LoVo (cell line): ENCODE data around the gene LSM14B.
"Not testable (repeated sequence)": the region's sequence is repeated elsewhere in the genome, so short reads cannot be mapped to it uniquely, and the experiment has no call there.

Experiments used
- DNase-seq: peaks from one replicate; pipeline ENCODE4 v3.0.0-alpha.2; 2016; ENCODE audit warnings: low spot score

Gene LSM14B

DNA sequence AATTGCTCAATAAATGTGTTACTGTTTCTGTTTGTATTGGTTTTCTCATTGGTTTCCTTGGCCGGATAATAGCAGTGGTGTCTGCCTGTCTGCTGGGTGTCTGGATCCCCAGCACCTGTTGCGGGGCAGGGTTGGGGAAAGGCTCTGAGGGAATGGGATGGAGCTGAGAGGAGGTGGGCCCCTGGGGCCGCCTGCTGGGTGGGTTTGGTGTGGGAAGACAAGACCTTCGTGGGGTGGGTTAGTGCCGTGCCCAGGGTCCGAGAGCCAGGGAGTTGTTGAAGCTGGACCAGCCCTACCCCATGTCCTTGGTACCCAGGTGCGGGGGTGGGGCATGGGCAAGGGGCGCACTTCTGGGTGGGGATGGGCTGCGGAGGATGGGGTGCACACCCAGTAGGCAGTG is 25.3 kb downstream of the LSM14B start:
- no peak for DNase-seq

DNA sequence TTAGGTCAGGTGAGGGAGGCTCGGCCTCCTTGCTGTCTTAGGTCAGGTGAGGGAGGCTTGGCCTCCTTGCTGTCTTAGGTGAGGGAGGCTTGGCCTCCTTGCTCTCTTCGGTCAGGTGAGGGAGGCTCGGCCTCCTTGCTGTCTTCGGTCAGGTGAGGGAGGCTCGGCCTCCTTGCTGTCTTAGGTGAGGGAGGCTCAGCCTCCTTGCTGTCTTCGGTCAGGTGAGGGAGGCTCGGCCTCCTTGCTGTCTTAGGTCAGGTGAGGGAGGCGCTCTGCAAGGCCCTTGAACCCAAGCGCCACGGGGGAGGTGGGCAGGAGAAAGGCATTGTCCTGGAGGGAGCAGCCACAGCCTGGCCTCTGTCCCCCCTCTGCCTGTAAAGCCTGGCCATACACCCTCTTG is 26.1 kb downstream of the LSM14B start:
- not testable (repeated sequence) for DNase-seq

DNA sequence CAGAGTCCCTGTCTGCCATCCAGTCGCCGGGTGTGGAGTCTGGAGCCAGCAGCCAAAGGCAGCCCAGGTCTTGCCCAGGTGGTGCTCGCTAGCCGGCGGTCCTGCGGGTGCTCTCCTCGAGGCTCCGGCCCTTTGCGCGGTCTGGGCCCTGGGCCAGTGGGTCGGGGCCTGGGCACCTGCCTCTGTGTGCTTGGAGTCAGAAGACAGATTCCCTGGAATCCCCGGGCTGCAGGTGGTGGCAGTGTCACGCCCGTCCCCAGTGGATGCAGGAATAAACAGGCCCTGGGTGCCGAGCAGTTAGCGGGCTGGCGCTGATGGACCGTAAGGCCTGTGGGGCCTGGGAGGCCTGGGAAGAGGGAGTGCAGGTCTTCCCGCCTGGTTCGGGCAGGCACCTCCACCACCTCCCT is 26.6 kb downstream of the LSM14B start:
- no peak for DNase-seq

DNA sequence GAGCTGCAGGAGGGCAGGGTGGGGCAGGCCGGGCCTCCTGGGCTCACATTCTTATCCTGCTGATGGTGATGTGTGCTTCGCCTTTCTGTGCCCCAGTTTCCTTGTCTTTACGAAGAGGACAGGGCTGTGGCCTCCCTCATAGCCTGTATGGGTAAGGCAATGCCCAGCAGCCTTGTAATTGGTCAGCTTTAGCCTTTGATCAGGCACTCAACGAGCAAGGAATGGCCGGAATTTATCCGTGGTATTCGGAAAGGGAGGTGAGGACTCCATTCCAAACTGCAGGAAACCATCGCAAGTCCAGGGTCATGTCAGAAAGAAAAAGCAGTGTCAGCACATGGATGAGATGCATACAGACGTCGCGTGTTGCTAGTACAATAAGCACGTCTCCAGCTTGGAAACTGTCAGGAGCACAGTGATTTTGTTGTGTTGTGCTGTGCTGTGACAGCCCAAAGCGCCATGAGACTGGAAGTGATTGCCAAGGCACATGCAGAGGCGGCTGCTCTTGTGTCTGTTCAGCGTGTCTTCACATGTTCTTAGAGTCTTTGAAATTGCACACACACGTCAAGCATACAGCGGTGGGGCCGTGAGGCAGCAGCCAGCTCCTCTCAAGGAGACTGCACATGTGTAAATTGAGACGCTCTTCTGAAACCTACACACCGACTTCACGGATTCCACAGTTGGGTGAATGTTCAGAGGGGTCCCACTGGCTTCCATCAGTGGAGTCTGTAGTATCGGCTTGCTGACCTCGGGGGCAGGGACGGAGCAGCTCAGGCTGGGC is 27.4 kb downstream of the LSM14B start:
- DNase-seq = no peak

DNA sequence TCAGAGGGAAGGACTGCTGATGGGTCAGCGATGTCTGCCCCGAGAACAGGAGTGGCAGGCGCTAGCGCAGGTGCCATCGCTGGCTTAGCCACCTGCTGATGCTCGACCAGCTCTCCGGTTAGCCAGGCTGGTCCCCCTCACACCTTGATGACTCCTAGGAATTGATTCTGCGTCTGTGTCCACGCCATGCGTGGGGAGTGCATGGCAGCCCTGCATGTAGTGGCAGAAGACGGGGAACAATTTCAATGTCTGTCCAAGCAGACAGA is 28.0 kb downstream of the LSM14B start:
- no peak for DNase-seq

DNA sequence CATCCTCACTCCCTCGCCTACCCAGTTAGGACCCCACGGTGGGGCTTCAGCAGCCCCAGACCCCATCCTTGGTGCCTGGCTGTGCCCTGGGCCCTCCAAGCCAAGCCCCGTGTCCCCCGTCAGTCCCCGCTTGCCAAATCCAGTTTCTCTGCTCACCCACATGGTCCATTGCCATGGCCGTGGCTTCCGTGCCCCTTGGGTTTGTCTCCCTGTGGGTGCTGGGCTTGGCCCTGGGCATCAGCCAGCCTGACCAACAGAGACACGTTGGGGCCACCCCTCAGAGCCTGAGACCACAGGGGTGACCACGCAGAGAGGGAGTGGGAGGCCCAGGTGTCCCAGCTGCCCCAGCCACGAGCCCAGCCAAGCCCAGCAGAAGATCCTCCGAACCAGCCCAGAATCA is 28.9 kb downstream of the LSM14B start:
- DNase-seq = no peak

DNA sequence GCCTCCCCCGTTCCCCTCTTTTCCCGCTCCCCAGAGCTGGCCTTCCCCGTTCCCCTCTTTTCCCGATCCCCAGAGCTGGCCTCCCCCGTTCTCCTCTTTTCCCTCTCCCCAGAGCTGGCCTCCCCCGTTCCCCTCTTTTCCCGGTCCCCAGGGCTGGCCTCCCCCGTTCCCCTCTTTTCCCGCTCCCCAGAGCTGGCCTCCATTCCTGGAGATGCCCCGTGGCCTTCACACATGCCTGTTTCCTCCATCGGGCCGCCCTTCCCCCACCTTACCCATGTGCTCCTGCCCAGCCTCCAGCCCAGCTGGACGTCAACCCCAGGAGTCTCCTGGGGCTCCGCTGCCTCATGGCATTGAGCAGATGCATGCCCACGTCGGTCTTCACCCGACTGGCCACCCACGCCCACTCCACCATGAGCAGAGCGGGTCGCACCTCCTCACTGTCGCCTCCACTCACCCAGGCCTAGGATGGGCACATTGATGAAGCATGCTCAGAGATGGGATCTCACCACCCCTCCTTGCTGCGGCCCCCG is 29.6 kb downstream of the LSM14B start:
- DNase-seq = no peak

DNA sequence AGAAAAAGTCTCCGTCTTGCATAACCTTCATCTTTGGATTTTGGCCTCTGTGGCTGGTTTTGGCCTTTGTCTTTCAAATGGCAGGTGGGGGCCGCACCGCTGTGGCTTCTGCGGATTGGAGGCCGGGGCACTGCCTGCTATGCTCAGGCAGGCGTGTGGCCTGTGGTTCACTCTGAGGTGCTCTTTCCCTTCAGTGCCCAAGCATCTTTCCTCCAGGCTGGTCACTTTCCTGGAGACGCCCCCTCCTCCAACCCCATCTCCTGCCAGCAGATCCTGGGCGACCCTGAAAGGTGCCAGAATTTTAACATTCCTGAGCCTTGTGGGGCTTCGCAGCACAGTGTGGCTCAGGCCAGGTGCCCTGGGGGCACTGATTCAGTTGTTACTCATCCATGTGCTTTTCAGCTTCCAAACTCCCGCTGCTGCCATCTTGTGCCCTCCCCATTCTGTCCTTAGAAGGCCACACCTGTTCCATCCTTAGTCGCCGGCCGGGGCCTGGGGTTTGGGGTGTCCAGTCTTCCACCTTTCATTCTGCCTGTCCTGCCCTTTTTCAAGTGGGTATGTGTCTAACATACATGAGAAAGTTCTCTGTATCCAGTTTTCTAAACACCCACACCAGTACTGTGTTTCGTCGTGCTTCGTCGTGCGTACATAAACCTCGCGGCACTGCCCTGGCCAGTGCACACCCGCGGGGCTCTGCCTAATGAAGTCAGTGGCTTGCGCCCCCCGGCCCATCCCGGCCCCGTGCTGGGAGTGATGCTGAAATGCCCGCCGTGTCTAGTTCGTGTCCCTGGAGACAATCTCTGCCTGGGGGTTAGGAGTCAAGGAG is 33.4 kb downstream of the LSM14B start:
- DNase-seq = no peak

DNA sequence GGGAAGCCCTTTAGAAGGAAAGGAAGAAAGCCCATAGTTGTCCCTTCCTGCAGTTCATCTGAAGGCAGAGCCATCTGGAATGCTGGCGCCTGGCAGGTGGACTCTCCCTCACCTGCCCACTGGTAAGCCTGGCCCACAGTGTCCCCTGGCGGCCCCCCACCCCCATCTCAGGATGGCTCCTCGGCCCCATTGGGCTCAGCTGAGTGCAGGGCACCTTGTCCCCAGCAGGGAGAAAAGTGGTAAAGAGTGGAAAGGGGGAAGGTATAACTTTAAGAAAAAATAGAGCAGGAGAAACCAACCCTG is 33.9 kb downstream of the LSM14B start:
- DNase-seq = no peak

DNA sequence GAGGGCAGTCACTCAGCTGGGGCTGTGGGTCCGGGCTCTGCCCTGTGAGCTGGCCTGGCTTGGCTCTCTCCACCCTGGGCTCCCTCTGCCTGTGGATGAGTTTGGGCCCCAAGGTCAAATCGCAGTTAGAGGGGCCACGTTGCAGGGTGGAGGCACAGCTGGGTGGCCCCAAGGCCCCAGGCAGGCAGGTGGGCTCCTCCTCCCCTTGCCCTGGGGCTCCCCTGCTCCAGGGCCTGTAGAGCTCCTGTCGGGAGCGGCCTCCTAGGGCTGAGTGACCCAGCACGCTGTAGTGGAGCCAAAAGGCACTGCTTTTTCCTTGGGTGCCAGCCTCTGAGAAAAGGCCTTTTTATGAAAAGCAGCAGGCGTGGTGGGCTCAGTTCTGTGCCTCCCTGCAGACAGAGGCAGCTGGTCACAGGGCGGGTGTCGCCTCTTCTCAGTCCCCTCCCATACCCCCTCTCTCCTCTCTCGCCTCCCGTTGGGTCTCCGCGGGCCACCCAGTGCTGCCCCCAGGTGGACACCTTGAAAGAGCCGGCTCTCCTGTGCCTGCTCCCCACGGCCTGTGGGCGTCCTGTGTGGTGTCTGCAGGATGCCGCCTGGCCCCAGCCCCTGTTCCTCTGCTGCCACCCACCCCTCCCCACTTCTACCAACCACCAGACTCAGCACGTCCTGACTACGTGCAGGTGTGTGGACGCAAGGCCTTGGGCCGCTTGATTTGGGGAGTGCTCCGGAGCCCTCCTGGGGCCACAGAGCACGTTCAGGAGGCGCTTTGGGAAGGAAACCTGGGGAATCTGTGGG is 34.5 kb downstream of the LSM14B start:
- no peak for DNase-seq

DNA sequence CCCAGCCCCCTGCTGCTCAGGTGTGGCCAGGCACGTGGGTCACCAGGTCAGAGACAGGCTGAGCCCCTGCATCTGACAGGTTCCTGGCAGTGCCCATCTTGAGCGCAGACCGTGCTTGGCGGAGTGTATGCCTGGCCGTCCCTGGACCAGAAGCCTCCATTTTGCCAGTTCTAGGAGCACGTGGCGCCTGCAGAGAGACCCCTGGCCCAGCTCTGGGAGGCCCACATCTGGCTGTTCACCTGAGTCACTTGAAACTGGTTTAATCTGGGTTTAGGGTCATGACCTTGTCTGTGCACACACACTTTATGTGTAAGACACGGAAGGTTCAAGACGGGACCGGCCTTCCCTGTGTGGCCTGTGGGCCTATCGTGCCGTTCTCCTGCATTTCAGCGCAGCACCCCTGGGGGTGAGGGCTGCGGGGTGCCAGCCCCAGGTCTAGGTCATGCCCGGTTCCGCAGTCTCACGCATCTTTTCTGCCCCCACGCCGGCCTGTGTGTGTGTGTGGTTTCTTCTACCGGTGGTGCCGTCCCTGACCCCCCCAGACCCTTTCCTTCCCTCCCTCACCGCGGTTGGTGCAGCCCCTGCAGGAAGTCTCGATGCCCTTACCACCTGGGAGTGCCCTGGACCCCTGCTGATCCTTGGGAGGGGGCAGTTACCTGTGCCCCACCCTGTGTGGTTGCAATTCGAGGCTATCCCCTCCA is 35.3 kb downstream of the LSM14B start:
- no peak for DNase-seq

DNA sequence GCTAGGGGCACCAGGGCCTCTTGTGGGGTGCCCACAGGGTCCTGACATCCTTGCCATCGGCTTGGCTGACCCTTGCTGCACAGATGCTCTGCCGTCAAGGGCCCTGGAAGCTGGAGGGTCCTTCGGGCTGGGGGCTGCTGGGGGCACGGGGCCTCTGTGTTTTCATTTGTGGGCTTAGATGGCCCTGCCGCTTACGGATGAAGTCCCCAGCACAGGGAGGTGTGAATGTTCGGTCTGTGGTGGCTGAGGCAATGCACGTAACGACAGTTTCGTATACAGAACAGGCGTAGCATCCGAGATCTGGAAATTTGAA is 35.8 kb downstream of the LSM14B start:
- DNase-seq = no peak

DNA sequence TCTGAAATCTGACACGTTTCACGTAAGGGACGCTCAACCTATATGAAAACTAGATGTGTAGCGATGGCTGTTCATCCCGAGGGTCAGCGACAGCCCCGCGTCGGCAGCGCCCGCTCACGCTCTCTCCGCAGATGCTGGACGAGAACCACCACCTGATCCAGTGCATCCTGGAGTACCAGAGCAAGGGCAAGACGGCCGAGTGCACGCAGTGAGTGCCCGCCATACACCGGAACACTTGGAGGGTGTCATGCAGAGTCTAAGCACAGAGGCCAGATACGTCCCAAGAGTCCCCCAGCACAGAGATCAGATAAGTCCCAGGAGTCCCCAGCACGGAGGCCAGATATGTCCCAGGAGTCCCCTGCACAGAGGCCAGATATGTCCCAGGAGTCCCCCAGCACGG is 36.3 kb downstream of the LSM14B start:
- DNase-seq = no peak

DNA sequence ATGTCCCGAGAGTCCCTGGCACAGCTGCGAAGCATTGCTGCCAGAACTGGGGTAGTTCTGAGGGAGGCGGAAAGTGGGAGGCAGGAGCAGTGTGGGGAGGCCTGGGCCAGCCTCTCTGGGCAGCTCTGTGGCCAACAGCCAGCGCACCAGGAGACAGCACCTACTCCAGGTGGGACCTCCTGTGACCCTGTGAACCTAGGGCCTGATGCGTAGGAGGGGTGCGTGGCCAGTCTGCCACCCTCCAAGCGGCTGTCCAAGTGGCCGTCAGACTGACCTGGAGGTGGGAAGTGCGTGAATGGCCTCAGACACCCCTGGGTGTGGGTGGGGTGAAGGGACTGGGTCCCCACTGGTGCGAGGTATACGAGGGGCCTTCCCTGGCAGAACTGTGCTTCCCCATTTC is 36.8 kb downstream of the LSM14B start:
- no peak for DNase-seq

DNA sequence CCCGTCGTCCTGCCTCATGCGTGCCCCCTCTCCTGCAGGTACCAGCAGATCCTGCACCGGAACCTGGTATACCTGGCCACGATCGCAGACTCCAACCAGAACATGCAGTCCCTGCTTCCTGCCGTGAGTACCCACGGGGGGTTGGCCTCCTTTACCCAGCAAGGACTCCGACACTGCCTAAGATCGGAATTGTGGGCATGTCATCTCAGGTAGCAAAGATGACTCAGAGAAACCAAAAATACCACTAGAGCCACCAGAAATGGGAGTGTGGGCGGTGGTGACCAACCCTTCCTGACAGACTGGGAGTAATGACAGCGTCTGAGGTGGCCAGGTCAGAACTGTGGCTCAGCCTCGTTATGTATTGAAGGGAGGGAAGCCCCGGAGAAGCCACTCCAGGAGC is 37.6 kb downstream of the LSM14B start:
- DNase-seq = no peak

DNA sequence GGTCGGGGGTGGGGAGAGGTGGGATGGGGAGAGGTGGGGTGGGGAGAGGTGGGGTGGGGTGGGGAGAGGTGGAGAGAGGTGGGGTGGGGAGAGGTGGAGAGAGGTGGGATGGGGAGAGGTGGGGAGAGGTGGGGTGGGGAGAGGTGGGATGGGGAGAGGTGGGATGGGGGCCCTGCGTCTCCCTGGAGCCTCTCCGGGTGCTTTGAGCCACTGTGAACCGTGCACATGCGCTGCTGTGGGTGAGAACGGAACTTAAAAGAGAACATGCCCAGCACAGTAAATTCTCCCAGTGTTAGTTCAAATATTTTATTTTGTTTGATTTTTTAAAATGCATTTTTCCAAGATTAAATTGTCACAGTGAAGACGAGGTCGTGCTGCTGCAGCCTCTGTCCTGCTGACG is 38.0 kb downstream of the LSM14B start:
- no peak for DNase-seq

DNA sequence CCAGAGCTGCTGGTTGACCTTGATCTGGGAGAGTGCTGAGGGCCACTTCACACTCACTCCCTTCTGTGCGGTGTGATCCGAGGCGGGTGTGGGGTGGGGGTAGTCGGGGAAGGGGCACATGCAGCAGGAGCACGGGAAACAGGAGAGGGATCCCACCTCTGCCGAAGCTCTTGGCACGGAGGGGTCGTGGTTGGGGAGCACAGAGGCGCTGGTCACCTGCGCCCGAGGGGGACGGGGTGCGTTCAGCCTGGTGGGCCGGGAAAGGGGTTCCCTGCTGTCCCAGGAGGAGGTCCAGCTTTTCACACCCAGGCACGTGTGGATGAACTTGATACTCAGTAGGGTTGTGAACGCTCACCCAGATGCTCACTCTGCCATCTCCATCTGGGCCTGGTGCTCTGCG is 38.6 kb downstream of the LSM14B start:
- no peak for DNase-seq

DNA sequence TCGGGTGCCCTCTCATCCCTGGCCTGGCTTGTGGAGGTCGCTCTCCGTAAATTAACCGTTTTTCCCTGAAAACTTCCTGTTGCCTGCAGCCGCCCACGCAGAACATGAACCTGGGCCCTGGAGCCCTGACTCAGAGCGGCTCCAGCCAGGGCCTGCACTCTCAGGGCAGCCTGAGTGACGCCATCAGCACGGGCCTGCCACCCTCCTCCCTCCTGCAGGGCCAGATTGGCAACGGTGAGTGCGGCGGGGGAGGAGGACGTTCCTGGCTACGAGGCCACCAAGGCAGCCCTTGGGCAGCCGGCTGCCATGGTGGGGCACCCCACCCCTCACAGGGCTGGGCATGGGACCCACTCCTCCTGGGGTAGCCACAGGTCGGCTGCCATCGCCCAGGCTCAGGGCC is 39.1 kb downstream of the LSM14B start:
- no peak for DNase-seq

DNA sequence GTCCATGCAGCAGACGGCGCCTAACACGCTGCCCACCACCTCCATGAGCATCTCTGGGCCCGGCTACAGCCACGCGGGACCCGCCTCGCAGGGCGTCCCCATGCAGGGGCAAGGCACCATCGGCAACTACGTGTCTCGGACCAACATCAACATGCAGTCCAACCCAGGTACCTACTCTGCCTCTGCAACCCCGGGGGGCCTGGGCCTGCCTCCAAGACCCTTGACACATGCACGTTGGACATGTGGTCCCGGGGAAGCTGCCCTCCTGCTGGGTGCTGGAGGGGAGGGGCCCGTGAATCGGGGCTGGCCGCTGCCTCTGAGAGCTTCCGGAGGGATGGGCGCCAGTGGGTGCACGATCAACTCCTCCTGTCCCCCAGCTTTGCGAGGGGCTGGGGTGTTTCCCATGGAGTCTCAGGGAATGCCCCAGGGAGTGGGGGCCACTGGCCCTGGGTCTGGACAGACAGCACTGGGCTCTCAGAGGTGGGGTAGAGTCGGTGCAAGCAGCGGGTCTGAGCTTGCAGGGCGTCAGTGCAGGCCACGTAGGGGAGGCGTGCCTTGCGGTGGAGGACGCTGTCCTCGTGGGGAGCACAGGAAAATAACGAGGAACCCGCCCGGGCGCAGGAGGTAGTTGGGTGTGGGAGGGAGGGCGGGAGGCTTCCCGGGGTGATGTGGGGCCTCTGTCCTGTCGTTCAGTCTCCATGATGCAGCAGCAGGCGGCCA is 40.6 kb downstream of the LSM14B start:
- DNase-seq = no peak

DNA sequence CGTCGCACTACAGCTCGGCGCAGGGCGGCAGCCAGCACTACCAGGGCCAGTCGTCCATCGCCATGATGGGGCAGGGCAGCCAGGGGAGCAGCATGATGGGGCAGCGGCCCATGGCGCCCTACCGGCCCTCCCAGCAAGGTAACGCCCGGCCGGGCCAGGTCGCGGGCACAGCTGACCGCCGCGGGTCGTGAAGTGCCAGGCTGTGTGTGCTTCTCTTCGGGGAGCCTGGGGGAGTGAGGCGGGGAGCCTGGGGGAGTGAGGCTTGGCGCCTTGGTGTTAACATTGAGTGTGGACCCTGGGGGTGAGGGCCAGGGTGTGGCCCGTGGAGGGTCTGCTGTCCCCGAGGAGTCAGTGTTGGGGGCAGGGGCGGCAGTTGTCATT is 41.2 kb downstream of the LSM14B start:
- no peak for DNase-seq

DNA sequence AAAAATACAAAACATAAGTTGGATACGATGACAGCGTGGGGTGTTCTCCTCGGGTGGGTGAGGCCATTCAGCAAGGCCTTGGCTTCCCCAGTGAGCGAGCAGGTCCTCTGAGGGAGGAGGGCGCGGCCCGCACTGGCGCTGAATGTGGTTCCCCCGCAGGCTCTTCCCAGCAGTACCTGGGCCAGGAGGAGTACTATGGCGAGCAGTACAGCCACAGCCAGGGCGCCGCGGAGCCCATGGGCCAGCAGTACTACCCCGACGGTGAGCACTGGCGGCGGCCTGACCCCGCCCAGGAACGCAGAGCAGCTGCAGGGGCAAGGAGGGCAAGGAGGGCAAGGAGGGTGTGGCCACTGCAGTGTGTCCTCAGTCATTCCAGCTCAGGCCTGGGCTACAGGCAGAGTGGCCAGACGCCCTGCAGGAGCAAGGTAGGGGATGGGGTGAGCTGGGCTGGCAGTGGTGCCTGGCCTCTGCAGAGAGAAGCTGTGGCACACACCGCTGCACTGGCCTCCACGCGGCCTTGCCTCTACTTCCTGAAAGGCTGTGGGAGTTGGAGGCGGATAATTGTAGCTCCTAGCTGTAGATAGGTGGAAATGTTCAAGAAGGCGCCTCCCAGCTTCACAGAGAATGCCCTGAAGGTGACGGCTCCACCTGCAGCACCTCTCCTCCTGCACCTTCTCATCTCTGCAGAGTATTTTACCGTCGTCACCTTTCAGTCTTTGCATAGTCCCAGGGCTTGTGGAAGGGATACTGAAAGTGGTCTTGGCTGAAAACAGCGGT is 41.9 kb downstream of the LSM14B start:
- no peak for DNase-seq
